HG03135 (cell line): Measurements from ENCODE around the gene TRPC1.
"Not testable (repeated sequence)": the region's sequence is repeated elsewhere in the genome, so short reads cannot be mapped to it uniquely, and the experiment has no call there.

Source experiments
- ATAC-seq: cut with Tn5 transposase; IDR thresholded peaks from one replicate; pipeline ENCODE4 v1.9.1; 2021; ENCODE audit warnings: mild to moderate bottlenecking, moderate library complexity; ENCODE audit not compliant: unreplicated experiment

The TRPC1 gene

GRCh38 chr3:142750531-142750930 lies 26.7 kb downstream of the TRPC1 start:
- not testable (repeated sequence) for ATAC-seq

DNA sequence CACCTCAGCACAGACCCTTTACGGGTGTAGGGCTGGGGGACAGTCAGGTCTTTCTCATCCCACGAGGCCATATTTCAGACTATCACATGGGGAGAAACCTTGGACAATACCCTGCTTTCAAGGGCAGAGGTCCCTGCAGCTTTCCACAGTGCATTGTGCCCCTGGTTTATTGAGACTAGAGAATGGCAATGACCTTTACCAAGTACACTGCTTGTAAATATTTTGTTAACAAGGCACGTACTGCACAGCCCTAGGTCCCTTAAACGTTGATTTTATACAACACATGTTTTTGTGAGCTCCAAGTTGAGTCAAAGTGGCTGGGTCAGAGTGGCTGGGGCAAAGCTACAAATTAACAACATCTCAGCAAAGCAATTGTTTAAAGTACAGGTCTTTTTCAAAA lies 28.8 kb downstream of the TRPC1 start:
- not testable (repeated sequence) for ATAC-seq

GRCh38 chr3:142754494-142754893 lies 30.7 kb downstream of the TRPC1 start:
- no peak for ATAC-seq

GRCh38 chr3:142768338-142768737 lies 44.5 kb downstream of the TRPC1 start:
- no peak for ATAC-seq

GRCh38 chr3:142777927-142778326 lies 54.1 kb downstream of the TRPC1 start:
- no peak for ATAC-seq

DNA sequence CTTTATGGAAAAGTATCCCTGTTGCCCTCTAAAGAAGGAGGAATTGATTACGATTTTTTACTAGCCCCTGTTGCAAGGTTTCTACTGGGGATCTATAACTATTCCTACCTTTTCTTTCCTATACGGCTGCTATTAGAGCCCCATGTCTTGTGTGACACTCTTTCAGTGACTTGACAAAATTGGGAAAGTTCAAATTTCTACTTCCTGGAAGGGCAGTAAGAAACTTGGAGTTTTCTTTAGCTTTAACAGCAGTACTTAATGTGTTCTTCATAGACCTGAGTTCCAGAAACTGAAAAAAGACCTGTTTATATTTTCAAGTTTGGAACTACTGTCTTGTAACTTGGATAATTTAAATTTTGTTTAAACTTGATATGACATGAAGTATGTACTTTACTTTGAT lies 54.7 kb downstream of the TRPC1 start:
- ATAC-seq: no peak

DNA sequence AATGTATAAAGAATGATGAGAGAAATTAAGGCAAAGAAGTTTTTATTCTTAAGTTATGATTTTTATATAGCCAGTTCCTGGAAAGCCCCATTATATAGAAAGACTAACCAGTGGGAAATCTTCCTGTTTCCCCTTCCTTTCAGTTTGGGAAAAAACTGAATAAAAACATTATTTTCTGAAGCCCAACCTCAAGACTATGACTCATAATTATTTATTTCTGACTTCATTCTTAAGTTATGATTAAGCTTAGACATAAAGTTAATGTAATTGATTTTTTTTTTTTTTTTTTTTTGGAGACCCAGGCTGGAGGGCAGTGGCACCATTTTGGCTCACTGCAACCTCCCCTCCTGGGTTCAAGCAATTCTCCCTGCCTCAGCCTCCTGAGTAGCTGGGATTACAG lies 55.8 kb downstream of the TRPC1 start:
- no peak for ATAC-seq

DNA sequence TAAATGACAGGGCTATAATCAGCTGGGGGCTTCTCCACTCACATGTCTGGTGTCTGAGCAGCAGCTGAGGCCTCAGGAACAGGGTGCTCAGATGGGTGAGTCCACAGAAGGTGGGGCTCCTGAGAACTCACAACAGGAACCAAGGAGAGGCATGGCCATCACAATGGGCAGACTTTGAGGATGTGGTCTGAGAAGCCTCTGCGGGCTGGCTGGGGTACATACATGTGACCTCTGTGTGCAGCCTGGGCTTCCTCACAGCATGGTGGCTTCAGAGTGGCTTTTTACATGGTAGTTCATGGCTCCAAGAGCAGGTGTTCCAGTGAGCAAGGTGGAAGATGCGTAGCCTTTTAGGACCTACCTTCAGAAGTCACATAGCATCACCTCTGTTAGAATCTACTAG lies 58.8 kb downstream of the TRPC1 start:
- ATAC-seq: no peak

DNA sequence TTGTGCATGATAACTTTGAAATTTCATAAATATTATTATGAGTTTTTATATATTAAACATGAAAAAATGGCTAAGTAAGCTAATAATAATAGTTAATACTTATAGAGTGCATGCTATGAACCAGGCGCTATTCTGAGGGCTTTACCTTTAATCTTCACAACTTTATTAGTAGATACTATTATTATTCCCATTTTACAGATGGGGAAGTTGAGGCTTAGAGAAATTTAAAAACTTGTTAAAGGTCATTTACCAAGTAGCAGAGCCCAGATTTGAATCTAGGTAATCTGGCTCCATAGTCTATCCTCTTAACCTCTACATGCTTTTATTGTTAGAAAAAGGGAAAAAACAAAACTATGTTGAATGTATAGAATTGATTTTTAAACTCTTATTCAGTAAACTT lies 60.4 kb downstream of the TRPC1 start:
- no peak for ATAC-seq

DNA sequence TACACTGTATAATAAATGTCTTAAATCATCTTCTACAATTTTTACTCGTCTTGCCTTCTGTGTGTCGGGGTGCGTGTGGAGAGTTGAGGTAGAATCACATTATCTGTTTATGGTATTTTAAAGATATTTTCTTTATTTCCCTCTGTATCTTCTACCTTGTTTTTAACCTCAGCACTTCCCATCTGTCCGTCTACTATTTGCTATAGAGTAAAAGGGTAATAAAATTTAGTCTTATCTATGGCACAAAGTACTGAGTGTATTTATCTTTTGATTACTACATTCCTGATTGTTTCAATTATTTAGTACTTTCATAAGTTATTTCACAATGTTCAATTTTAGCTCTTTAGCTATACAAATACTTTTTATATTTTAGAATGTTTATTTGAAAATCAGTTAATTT lies 62.2 kb downstream of the TRPC1 start:
- no peak for ATAC-seq

- ATAC-seq: no peak
Observed at GRCh38 chr3:142787719-142788118, 63.9 kb downstream of the TRPC1 start.

GRCh38 chr3:142794508-142794907 lies 70.7 kb downstream of the TRPC1 start:
- ATAC-seq: no peak

DNA sequence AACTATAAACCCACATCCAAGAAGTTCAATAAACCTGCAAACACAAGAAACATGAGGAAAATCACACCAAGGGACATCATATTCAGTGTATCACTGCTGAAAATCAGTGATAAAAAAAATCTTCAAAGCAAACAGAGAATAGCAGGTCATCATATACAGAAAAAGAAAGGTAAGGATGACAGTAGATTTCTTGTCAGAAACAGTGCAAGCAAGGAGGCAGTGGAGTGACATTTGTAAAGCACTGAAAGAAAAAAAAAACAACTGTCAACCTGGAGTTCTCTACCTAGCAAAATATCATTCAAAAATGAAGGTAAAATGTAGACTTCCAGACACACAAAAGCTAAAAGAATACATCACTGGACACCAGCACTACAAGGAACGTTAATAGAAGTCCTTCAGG lies 71.5 kb downstream of the TRPC1 start:
- ATAC-seq: no peak

DNA sequence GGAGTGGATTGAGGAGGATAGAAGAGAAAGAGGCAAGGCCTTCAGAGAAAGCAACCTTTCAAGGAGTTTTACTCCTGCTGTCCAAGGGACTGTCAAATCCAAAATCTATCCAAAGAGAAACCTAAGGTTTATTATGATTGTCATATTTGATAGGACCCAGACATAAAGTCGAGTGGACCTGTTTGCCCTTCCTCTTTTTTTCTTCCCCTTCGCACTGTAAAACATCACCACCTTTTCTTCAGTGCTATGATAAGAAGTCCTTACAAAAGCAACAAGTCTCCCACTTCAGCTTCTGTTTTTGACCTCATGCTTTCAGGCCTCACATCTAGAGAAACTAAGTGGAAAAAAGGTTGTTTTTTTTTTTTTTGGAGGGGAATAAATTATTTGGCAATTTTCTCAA lies 73.0 kb downstream of the TRPC1 start:
- no peak for ATAC-seq

DNA sequence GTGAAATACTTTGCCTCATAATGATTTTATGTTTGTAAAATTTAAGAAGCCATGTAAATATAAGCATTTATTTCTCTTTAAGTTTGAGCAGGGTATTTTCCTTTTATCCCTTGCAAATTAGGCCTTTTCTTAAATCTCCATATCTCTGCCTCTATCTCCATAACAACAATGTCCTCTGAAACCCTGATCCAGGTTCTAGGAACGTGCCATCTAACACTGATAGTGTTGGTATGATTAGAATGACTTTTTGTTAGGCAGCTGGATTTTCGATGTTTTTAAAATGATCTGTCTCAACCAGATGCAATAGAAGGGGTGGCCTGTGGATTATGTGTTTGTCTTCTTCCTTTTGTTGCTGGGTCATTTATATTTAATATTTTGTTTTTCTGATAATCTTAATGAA lies 77.9 kb downstream of the TRPC1 start:
- ATAC-seq: no peak

- ATAC-seq: no peak
Observed at GRCh38 chr3:142802891-142803290, 79.1 kb downstream of the TRPC1 start.

DNA sequence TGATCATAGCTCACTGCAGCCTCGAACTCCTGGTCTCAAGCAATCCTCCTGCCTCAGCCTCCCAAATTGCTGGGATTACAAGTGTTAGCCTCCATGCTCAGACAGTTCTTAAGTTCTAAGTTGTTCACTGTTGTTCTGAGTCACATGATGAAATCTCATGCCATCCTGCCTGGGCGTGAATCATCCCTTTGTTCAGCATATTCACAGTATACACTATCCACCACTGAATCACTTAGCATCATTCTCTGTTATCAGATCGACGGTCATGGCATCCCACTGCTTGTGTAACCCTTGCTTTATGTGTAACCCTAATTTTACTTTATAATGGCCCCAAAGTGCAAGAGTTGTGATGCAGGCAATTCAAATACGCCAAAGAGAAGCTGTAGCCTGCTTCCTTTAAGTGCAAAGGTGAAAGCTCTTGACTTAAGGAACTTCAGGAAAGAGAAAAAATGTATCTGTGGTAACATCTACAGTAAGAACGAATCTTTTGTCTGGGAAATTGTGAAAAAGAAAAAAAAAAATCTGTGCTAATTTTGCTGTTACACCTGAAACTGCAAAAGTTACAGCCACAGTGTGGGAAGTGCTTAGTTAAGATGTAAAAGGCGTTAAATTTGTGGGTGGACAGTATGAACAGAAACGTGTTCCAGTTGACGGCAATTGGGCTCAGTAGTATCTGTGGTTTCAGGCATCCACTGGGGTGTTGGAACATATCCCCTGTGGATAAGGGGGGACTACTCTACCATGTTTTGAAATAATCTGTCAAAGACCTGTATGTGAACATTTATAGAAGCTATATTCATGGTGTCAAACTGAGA lies 84.5 kb downstream of the TRPC1 start:
- no peak for ATAC-seq

- ATAC-seq: no peak
Observed at GRCh38 chr3:142809259-142809658, 85.4 kb downstream of the TRPC1 start.

- no peak for ATAC-seq
Observed at GRCh38 chr3:142815803-142816202, 92.0 kb downstream of the TRPC1 start.

DNA sequence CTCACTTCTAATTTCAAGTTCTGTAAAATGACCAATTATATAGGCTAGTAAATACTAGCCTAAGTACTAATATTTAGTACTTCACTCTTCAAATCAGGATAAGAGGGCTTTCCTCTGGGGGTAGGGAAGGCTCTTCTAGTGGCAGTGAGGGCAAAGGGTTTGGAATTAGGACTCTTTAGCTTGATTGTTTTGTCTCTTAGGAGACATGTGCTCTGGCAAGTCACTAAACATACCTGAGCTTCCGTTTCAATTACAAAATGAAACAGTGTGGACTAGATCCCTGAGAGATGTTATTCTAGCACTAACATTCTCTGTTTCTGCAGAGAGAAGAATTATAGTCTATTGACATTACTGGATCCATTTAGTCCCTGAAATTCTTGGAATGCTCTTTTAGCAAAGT lies 93.5 kb downstream of the TRPC1 start:
- no peak for ATAC-seq

GRCh38 chr3:142817897-142818296 lies 94.1 kb downstream of the TRPC1 start:
- no peak for ATAC-seq

GRCh38 chr3:142818651-142819050 lies 94.8 kb downstream of the TRPC1 start:
- ATAC-seq: no peak

- ATAC-seq: no peak
Observed at GRCh38 chr3:142819179-142819578, 95.3 kb downstream of the TRPC1 start.
